NOMO-1 treated with dmso at 0.1 percent for 144 hours (cell line): ENCODE results near the gene STUM.
"Not testable (repeated sequence)": the region's sequence is repeated elsewhere in the genome, so short reads cannot be mapped to it uniquely, and the experiment has no call there.

Source experiments
- DNase-seq: peaks from one replicate; lab custom pipeline; 2025; ENCODE audit not compliant: unreplicated experiment; lab: John Stamatoyannopoulos, UW

The STUM gene

GRCh38 chr1:226548256-226549093 lies at the start of gene STUM:
Gene STUM, plus strand, starts transcription at chr1:226548764. Its CDS starts 141 bp downstream, at chr1:226548905.
- no peak for DNase-seq

- not testable (repeated sequence) for DNase-seq
Observed at GRCh38 chr1:226499699-226500098, 48.9 kb upstream of the STUM start.

GRCh38 chr1:226506021-226506420 lies 42.5 kb upstream of the STUM start:
- no peak for DNase-seq

- no peak for DNase-seq
Observed at GRCh38 chr1:226506921-226507320, 41.6 kb upstream of the STUM start.

- no peak for DNase-seq
Observed at GRCh38 chr1:226510453-226510852, 38.1 kb upstream of the STUM start.

- no peak for DNase-seq
Observed at GRCh38 chr1:226511296-226511695, 37.3 kb upstream of the STUM start.

GRCh38 chr1:226512076-226512728 lies 36.4 kb upstream of the STUM start:
- DNase-seq: no peak

- DNase-seq: no peak
Observed at GRCh38 chr1:226518375-226518774, 30.2 kb upstream of the STUM start.

GRCh38 chr1:226519135-226519534 lies 29.4 kb upstream of the STUM start:
- DNase-seq: no peak

- no peak for DNase-seq
Observed at GRCh38 chr1:226519716-226520598, 28.6 kb upstream of the STUM start.

GRCh38 chr1:226520640-226521355 lies 27.8 kb upstream of the STUM start:
- no peak for DNase-seq

- no peak for DNase-seq
Observed at GRCh38 chr1:226523646-226524406, 24.7 kb upstream of the STUM start.

- no peak for DNase-seq
Observed at GRCh38 chr1:226524547-226524946, 24.0 kb upstream of the STUM start.

- no peak for DNase-seq
Observed at GRCh38 chr1:226525750-226526149, 22.8 kb upstream of the STUM start.

- no peak for DNase-seq
Observed at GRCh38 chr1:226526801-226527595, 21.6 kb upstream of the STUM start.

GRCh38 chr1:226529891-226530290 lies 18.7 kb upstream of the STUM start:
- no peak for DNase-seq

- DNase-seq: no peak
Observed at GRCh38 chr1:226530591-226530990, 18.0 kb upstream of the STUM start.

- no peak for DNase-seq
Observed at GRCh38 chr1:226531360-226532093, 17.0 kb upstream of the STUM start.

GRCh38 chr1:226532553-226532952 lies 16.0 kb upstream of the STUM start:
- no peak for DNase-seq
